Measurements from ENCODE around the gene PLCD4. TPM values are rescaled to one million over a fixed set of nuclear protein-coding genes. Genes with fewer than 3 reads are reported as not detected.

Gene PLCD4
- 1.2 and 6.4 TPM in 2 replicates for total RNA-seq (ENCODE audit: low replicate concordance)

GRCh38 chr2:218607436-218608115, at the start of gene PLCD4:
TSS of gene PLCD4 (plus strand) at chr2:218607899. CDS start at chr2:218615740, 7,841 bp downstream.
- peak within 1 kb of the TSS; percentile 53 for H3K4me3 ChIP-seq (ENCODE audit: low read depth, low read length)
- DNase-seq (ENCODE audit: low read depth) = peak; percentile 83
- TF ChIP-seq CTCF (IDR thresholded peaks at IDR 0.05; ENCODE audit: insufficient read depth, low read length) = peak; percentile 59

GRCh38 chr2:218557941-218558340, 49.8 kb upstream of the PLCD4 start:
- no peak overlapping the region for H3K4me3 ChIP-seq (ENCODE audit: low read depth, low read length)
- DNase-seq (ENCODE audit: low read depth) = no peak
- TF ChIP-seq CTCF (IDR thresholded peaks at IDR 0.05; ENCODE audit: insufficient read depth, low read length) = no peak

- DNase-seq (ENCODE audit: low read depth) = no peak
- no peak for TF ChIP-seq CTCF (IDR thresholded peaks at IDR 0.05; ENCODE audit: insufficient read depth, low read length)
- no peak overlapping the region for H3K4me3 ChIP-seq (ENCODE audit: low read depth, low read length)
Measured at GRCh38 chr2:218558986-218559385, 48.7 kb upstream of the PLCD4 start.

- no peak for TF ChIP-seq CTCF (IDR thresholded peaks at IDR 0.05; ENCODE audit: insufficient read depth, low read length)
- DNase-seq (ENCODE audit: low read depth) = no peak
- H3K4me3 ChIP-seq (ENCODE audit: low read depth, low read length) = no peak overlapping the region
Measured at GRCh38 chr2:218564056-218564455, 43.6 kb upstream of the PLCD4 start.

- no peak for TF ChIP-seq CTCF (IDR thresholded peaks at IDR 0.05; ENCODE audit: insufficient read depth, low read length)
- DNase-seq (ENCODE audit: low read depth) = no peak
- H3K4me3 ChIP-seq (ENCODE audit: low read depth, low read length) = no peak overlapping the region
Measured at GRCh38 chr2:218566296-218566695, 41.4 kb upstream of the PLCD4 start.

GRCh38 chr2:218567797-218568189, 39.9 kb upstream of the PLCD4 start:
- H3K4me3 ChIP-seq (ENCODE audit: low read depth, low read length) = peak overlapping the region; percentile 87
- no peak for TF ChIP-seq CTCF (IDR thresholded peaks at IDR 0.05; ENCODE audit: insufficient read depth, low read length)
- peak; percentile 4 for DNase-seq (ENCODE audit: low read depth)
